Measurements from ENCODE around the gene POM121.
"Not testable (repeated sequence)": the region's sequence is repeated elsewhere in the genome, so short reads cannot be mapped to it uniquely, and the experiment has no call there.

Gene POM121

DNA sequence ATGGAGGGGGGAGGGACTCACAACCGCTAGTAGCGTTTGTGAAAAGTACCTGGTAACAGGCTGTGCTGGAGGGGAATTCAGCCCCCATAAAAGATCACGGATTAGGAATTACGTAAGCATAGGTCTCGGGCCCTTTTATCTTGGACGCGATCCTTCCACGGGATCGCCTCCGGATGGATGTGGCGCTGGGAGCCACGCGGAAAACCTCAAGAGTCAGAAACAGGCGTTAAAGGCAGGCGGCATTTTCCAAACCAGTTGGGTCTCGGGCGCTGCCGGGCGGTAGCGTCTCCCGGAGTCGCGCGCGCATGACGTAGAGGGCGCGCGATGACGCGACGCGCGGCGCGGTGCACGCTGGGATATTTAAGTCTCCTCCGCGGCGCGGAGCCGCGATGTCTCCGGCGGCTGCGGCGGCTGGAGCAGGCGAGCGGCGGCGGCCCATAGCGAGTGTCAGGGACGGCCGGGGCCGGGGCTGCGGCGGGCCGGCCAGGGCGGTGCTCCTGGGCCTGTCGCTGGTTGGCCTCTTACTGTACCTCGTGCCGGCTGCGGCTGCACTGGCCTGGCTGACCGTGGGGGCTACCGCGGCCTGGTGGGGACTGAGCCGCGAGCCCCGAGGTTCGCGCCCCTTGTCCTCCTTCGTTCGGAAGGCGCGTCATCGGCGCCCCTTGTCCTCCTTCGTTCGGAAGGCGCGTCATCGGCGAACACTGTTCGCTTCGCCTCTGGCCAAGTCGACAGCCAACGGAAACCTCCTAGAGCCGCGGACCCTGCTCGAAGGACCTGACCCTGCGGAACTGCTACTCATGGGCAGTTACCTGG is at the start of gene POM121:
Gene POM121 (plus strand): TSS at position 363 of the 813 bp plus-strand sequence. CDS start 27 bp downstream, at position 390.
- peak; percentile 48 to 70 for DNase-seq (ENCODE audit: low read depth in 2 of 2)

DNA sequence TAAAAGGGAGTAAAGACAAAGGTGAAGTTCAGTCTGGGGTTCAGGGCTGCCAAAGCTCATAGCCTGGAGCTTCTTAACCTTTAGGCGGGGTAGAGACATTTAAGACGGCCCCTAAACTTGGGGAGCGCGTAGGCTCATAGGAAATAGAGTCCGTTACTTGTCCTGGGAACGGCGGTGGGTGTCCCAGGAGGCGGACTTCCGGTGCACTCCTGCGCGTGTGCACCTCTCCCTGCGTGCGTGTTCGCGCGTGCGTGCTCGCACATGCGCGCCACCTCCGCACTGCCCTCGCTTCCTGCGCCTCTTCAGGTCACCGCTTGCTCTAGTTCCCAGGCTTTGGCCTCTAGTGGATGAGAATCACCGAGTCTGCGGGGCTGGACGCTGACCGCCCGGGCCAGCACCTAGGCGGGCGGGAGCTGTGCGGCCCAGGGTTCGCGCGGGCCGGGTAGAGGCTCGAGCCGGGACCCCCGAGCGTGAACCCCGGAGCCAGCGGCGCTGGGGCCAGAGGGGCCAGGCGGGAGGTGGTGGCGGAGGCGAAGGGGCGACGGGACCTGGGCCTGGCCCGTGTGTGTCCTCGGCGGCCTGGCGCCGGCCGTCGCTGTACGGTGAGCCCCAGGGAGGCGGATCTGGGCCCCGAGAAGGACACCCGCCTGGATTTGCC is 45.7 kb upstream of the POM121 start:
- peak; percentile 13 to 44 for DNase-seq (ENCODE audit: low read depth in 2 of 2)

DNA sequence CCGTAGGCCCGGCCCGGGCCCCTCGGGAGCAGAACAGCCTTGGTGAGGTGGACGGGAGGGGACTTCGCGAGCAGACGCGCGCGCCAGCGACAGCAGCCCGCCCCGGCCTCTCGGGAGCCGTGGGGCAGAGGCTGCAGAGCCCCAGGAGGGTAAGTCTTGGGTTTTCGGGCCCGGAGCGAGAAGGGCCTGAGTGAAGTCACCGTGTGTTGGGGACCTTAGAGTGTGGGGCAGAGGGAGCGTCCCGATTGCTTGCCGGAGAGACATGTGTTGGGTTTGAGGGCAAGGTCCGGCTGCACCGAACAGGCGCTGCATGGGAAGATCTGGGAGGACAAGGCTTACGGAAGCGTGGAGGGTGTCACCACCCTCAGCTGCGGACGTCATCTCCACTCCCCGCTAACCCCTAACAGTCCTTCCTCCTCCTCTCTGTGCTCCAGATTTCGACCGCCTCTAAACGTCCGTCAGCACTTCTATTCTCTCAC is 45.1 kb upstream of the POM121 start:
- DNase-seq (ENCODE audit: low read depth in 2 of 2), result peak in 1 of 2 donors; percentile 2

DNA sequence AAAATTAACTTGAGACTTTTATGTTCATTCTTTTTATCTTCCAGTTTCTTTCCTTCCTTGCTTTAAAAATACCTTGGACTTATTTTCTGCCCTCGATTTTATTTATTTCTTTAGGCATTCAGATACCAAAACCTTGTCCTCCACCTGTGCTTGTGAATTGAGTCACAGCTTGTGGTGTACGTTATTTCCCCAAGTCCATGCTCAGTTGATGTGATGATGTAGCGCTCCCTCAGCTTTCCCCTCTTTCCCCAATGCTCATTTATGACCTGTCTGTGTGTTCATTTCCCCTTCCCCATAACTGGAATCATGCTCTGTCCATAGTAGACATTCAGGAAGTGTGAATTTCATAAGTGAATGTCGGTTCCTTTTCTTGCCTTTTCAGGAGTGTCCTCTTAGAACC is 33.1 kb upstream of the POM121 start:
- DNase-seq (ENCODE audit: low read depth in 2 of 2), result not testable (repeated sequence)

DNA sequence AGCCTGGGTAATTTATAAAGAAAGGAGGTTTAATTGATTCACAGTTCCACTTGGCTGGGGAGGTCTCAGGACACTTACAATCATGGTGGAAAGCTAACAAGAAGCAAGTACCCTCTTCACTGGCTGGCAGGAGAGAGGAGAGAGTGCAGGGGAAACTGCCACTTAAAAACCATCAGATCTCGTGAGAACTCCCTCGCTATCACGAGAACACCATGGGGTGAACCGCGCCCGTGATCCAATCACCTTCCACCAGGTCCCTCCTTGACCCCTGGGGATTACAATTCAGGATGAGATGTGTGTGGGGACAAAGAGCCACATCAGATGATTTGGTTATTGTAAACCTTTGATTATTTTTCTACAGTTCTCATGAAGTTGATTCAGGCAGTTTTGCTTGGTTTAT is 20.2 kb upstream of the POM121 start:
- not testable (repeated sequence) for DNase-seq (ENCODE audit: low read depth in 2 of 2)

DNA sequence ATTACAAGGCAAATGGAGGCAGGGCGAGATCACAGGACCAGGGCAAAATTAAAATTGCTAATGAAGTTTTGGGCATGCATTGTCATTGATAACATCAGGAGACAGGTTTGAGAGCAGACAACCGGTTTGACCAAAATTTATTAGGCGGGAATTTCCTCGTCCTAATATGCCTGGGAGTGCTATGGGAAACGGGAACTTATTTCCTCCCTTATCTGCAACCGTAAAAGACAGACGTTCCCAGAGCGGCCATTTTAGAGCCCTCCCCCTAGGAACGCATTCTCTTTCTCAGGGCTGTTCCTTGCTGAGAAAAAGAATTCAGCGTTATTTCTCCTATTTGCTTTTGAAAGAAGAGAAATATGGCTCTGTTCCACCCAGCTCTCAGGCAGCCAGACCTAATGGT is 16.5 kb upstream of the POM121 start:
- not testable (repeated sequence) for DNase-seq (ENCODE audit: low read depth in 2 of 2)

DNA sequence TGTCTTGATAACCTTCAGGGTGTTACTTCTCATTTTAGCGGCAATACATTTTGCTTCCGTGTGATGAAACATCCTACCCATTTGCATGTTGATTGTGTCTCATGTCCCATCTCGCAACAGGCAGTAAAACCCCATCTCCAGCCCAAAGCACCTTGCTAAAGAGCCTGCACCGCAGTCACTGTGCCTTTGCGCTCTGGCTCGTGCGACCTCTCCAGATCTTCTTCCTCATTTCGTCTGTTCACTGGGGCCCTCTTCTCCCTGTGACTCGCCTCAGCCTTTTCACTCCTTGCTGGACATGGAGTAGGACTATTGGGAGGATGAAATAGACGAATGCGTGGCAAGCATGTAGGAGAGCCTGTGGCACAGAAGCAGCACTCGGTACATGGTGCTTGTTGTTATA is 13.5 kb upstream of the POM121 start:
- not testable (repeated sequence) for DNase-seq (ENCODE audit: low read depth in 2 of 2)

DNA sequence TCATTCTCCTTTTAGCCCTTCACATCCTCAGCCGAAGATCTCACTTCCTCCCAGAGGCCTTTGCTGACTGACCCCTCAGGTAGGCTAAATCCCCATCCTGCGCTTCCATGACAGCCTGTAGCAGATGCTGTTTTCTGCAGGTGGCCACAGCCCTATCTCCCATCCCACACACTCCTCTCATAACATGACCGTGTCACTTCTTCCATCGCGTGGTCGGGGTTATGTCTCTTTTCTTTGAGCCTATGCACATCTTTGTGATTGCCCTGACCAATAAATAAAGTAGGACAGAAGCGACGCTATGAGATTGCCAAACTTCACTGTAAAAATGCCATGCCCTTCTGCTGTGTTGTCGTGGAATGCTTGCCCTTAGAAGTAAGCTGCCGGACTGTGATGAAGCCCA is 11.1 kb upstream of the POM121 start:
- not testable (repeated sequence) for DNase-seq (ENCODE audit: low read depth in 2 of 2)

DNA sequence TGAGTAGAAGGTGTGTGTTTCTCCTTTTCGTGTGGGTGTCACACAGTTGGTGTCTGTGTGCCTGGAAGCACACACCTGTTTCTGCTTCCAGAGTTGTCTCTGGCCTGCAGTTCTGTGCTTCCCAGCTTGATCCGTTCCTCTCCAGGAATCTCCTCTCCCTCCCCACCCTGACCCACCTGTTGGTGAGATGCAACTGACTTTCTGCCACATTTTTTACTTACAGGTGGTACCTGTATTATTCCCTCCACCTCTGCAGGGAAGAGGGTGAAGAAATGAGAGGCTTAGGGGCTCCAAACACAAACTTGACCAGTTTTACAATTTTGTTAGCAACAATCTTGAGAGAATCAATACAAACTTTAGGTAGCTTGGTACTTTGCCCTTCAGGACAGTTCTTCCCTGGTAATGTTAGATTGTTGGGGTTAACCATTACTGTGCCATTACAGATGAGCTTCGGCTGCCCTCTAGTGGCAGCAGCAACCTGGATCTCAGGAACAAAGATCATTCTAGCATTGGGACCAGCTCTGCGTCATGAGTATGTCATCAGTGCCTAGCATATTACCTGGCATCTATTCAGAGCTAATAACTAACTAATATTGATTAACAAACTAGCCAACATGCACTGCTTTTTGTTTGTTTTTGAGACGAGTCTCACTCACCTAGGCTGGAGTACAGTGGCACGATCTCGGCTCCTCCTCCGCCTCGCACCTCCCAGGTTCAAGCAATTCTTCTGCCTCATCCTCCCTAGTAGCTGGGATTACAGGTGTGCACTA is 10.0 kb upstream of the POM121 start:
- peak in 1 of 2 donors; percentile 24 for DNase-seq (ENCODE audit: low read depth in 2 of 2)

DNA sequence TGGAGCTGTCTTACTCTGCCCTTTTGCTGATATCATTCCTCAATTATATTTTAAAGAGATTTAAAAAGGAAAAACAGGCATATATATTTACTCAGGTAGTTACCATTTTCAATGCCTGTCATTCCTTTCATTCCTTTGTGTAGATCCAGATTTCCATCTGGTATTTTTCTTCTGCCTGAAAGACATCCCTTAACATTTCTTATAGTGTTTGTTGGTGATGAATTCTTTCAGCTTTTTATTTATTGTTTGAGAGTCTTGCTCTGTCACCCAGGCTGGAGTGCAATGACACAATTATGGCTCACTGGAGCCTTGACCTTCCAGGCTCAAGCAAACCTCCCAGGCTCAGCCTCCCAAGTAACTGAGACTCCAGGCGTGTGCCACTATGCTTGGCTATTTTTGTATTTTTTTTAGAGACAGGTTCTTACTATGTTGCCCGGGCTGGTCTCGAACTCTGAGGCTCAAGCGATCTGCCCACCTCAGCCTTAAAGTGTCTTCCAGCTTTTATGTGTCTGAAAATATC is 5.6 kb upstream of the POM121 start:
- no peak for DNase-seq (ENCODE audit: low read depth in 2 of 2)

DNA sequence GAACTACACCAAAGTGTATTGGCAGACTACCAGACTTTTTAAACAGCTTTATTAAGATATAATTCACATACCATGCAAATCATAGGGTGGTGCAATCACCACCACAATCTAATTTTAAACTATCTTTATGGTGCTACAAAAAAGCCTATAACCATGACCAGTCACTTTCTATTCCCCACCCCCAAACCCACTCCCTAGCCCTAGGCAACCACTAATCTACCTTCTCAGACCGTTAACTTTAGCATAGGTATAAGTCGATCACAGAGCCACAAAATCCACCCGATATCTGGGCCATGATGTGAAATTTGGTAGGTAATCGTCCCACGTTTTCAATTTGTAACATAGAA is 536 bp upstream of the POM121 start:
- no peak for DNase-seq (ENCODE audit: low read depth in 2 of 2)

DNA sequence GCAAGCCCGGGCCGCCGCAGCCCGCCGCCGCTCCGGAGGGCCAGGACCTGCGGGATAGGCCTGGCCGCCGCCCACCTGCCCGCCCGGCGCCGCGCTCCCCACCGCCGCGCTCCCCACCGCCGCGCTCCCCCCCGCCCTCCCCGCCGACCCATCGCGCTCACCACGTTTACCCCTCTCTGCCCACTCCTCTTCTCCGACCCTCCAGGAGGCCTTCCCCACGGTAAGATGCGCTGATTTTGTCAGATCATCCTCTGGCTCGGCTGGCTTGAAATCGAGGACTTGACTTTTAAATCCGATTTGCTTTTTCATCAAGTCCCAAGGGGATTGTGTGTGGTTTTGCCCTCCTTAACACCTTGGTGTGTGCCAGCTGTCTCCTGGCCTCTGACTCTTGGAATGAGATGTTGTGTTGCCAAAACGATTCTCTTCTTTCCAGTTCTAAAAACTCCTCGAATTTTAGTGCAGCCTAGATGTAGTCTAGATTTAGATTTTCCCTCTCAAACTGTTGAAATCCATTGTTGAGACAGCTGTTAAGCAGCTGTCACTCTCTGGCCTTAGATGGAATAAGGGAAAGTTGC is 738 bp downstream of the POM121 start:
- no peak for DNase-seq (ENCODE audit: low read depth in 2 of 2)

DNA sequence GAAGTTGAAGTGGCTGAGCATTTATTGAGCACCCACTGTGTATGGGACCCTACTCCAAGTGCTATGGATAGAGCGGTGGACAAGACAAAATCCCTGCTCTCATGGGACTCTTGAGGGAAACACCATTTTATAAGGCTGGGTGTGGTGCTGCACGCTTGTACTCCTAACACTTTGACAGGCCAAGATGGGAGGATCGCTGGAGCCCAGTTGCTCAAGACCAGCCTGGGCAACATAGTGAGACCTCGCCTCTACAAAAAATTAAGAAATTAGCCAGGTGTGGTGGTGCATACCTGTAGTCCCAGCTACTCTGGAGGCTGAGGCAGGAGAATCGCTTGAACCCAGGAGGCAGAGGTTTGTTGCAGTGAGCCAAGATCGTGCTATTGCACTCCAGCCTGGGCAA is 2.9 kb downstream of the POM121 start:
- DNase-seq (ENCODE audit: low read depth in 2 of 2), result not testable (repeated sequence)

DNA sequence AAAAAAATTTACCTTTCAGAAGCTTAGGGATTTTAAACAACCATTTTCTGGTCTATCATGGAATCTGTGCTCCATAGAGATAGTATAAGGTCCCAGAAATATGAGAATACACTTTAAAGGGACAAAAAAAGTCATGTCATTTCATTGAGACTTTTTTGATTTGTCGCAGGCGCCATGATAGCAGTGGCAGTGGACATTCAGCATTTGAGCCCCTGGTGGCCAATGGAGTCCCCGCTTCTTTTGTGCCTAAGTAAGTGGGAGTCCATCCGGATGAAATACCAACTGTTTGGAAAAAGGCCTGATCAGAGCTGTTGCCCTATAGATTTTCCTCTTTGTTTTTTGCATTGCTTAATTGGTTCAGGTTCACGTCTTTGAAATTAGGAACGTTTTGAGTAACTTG is 3.3 kb downstream of the POM121 start:
- not testable (repeated sequence) for DNase-seq (ENCODE audit: low read depth in 2 of 2)

DNA sequence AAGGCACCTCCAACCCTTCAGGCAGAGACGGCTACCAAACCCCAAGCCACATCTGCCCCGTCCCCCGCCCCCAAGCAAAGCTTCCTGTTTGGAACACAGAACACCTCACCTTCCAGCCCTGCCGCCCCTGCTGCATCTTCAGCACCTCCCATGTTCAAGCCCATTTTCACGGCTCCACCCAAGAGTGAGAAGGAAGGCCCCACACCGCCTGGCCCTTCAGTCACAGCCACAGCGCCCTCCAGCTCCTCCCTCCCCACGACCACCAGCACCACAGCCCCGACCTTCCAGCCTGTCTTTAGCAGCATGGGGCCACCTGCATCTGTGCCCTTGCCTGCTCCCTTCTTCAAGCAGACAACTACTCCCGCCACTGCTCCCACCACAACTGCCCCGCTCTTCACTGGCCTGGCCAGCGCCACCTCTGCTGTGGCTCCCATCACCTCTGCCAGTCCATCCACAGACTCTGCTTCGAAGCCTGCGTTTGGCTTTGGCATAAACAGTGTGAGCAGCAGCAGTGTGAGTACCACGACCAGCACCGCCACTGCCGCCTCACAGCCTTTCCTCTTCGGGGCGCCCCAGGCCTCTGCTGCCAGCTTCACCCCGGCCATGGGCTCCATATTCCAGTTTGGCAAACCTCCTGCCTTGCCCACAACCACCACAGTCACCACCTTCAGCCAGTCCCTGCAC is 17.3 kb downstream of the POM121 start:
- DNase-seq (ENCODE audit: low read depth in 2 of 2), result not testable (repeated sequence)

DNA sequence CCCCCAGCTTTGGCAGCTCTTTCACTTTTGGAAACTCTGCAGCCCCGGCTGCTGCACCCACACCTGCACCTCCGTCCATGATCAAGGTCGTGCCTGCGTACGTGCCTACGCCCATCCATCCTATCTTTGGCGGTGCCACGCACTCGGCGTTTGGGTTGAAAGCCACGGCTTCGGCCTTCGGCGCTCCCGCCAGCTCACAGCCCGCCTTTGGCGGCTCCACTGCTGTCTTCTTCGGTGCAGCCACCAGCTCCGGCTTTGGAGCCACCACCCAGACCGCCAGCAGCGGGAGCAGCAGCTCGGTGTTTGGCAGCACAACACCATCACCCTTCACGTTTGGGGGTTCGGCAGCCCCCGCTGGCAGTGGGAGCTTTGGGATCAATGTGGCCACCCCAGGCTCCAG is 18.1 kb downstream of the POM121 start:
- not testable (repeated sequence) for DNase-seq (ENCODE audit: low read depth in 2 of 2)

DNA sequence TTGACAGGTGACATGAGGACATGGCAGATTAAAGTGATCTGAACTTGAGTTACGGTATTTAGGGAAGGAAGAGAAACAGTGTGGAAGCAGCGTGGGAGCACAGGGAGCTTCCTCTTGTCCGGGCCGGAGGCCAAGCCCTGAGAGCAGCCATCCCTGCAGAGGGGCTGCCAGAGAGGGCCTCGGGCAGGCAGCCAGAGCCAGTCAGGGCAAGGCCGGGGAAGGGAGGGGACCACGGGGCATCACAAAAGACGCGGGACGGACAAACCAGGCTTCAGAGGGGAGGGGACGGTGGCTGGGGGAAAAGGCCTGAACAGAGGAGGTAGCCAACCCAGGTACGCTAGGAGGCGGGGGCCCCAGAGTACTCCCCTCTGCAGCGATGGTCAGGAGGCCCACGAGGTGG is 20.0 kb downstream of the POM121 start:
- not testable (repeated sequence) for DNase-seq (ENCODE audit: low read depth in 2 of 2)

DNA sequence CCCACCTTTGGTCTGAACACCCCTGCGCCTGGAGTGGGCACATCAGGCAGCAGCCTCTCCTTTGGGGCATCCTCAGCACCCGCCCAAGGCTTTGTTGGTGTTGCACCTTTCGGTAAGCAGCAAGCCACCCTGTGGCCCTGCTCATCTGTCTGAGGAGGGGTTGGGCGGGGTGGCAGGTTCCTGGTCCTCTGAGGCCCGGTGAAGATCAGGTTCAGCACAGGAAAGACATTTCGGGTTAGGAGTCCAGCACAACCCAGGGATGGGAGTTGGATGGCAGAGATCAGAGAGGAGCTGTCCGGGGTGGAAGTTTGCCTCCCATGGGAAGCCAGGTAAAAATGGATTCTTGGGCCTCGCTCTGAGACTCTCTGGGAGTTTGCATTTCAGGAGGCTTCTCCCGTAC is 20.7 kb downstream of the POM121 start:
- not testable (repeated sequence) for DNase-seq (ENCODE audit: low read depth in 2 of 2)

DNA sequence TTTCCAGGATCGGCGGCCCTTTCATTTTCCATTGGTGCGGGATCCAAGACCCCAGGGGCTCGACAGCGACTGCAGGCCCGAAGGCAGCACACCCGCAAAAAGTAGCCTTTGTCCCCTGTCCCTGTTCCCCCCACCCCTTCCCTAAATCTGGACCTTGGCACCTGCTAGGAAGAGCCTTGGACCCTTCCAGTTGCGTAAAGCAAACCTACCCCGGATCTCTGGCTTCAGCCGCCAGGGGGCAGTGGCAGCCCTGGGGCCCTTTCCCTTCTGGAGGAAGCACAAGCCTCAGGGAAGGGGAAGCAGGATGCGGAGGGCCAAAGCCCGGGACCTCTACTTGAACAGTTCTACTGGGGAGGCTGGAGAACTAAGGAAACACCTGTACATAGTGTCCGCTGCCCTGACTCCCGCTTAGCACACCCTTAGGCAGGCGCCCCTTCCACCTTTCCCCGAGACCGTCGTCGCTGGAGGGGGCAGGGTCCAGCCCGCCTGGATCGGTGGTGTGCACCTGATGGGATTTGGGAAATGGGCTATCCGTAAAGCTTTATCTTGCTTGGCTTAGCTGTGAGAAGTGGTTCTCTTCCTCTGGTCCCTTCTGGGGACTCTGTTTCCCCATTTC is 21.3 kb downstream of the POM121 start:
- DNase-seq (ENCODE audit: low read depth in 2 of 2), result not testable (repeated sequence)

DNA sequence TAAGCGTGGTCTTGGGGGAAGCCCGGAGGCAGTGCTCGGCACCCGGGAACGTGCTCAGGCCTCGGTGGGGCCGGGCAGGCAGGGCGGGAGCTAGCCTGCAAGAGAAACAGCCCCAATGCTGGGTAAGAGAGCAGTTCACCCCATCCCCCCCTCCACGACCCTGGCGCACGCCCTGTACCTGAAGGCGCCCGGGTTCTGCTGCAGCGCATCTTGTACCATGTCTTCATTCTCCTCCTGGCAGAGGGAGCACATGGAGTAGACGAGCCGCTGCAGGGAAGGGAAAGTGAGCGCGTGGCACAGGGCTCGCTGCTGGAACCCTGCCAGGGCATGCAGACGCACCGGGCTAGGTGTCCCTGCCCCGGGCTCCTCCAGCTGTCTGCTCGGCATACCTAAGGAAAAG is 23.8 kb downstream of the POM121 start:
- not testable (repeated sequence) for DNase-seq (ENCODE audit: low read depth in 2 of 2)

DNA sequence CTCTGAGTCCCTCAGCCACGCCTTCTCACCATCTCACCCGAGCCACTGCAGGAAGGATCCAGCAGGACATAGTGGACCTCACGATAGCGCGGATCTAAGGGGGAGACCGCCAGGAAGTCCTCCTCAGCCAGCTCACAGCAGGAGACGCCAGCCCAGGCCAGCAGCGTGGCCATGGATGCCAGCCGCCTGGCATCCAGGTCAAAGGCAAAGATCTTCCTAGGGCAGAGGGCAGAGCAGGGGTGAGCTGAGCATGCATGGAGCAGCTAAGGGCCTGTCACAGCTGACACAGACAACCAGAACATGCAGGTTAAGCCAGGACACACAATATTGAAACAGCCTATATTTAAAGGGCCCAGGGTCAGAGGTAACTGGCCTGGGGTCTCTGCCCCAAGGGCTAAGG is 24.4 kb downstream of the POM121 start:
- DNase-seq (ENCODE audit: low read depth in 2 of 2), result not testable (repeated sequence)
